Ishikawa (cell line): Measurements from ENCODE around the gene SLC2A10.

Experiments
- CREB1 ChIP-seq: IDR thresholded peaks from 2 replicates; pipeline ENCODE4 v1.6.1; 2012; ENCODE audit warnings: low read depth
- EGR1 ChIP-seq: IDR thresholded peaks from 2 replicates; pipeline ENCODE4 v1.6.1; 2012
- EP300 ChIP-seq: IDR thresholded peaks from 2 replicates; pipeline ENCODE4 v1.6.1; 2012; ENCODE audit warnings: borderline replicate concordance
- NFIC ChIP-seq: IDR thresholded peaks from 2 replicates; pipeline ENCODE4 v1.6.1; 2012
- RAD21 ChIP-seq: IDR thresholded peaks from 2 replicates; pipeline ENCODE4 v1.6.1; 2012; ENCODE audit warnings: low read depth
- TEAD4 ChIP-seq: IDR thresholded peaks from 2 replicates; pipeline ENCODE4 v1.6.1; 2012
- YY1 ChIP-seq: IDR thresholded peaks from 2 replicates; pipeline ENCODE4 v1.6.1; 2012; ENCODE audit warnings: low read depth
- ZBTB7A ChIP-seq: IDR thresholded peaks from 2 replicates; pipeline ENCODE4 v1.6.1; 2012; ENCODE audit warnings: low read depth
- TF ChIP-seq, protein P1 (sequence below): IDR thresholded peaks from 2 replicates; pipeline ENCODE4 v1.6.1; 2012; ENCODE audit warnings: low read depth, mild to moderate bottlenecking
- TF ChIP-seq, protein P2 (sequence below): IDR thresholded peaks from 2 replicates; pipeline ENCODE4 v1.6.1; 2012

DNA sequence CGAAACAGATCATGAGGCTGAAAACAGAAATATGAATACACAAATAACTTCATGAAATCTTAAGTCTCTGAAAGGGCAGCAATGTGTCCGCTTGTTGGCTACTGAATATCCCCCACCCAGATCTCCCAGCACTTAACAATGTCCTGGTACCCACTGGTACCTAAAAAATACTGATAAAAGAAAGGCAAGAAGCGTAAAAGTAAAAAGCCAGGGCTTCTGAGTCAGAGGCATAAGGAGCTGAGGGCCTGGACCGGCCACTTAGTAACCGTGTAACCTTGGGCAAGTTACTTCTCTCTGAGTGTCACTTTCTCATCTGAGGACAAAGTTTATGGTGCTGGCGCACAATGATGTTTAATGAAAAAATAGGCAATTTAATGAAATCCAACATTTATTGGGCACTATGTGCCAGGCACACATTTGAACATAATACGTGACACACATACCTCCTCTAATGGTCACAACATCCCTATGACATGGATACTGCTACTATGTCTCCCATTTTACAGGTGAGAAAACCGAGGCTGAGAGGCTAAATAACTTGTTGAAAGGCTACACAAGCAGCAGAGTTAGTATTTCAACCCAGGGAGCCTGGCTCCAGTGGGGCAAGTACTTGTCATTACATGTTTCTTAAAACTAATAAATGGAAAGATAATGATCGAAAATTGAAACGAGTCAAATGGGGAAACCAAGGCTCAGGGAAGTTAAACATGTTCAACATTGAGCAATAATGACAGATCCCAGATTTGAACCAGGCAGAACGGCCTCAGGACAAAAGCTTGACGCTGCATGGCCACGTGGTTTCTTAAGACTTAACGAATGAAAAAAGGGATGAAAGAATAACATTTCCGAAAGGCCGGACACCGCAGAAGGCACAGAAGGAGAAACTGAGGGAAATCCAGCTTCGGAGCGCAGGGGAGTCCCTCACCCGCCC is 21.0 kb upstream of the SLC2A10 start:
- TF ChIP-seq YY1 (no peak), CREB1 (no peak), EP300 (no peak), NFIC (no peak), EGR1 (no peak), ZBTB7A (no peak), TEAD4 (no peak), RAD21 (no peak)
- TF ChIP-seq, protein P1, sequence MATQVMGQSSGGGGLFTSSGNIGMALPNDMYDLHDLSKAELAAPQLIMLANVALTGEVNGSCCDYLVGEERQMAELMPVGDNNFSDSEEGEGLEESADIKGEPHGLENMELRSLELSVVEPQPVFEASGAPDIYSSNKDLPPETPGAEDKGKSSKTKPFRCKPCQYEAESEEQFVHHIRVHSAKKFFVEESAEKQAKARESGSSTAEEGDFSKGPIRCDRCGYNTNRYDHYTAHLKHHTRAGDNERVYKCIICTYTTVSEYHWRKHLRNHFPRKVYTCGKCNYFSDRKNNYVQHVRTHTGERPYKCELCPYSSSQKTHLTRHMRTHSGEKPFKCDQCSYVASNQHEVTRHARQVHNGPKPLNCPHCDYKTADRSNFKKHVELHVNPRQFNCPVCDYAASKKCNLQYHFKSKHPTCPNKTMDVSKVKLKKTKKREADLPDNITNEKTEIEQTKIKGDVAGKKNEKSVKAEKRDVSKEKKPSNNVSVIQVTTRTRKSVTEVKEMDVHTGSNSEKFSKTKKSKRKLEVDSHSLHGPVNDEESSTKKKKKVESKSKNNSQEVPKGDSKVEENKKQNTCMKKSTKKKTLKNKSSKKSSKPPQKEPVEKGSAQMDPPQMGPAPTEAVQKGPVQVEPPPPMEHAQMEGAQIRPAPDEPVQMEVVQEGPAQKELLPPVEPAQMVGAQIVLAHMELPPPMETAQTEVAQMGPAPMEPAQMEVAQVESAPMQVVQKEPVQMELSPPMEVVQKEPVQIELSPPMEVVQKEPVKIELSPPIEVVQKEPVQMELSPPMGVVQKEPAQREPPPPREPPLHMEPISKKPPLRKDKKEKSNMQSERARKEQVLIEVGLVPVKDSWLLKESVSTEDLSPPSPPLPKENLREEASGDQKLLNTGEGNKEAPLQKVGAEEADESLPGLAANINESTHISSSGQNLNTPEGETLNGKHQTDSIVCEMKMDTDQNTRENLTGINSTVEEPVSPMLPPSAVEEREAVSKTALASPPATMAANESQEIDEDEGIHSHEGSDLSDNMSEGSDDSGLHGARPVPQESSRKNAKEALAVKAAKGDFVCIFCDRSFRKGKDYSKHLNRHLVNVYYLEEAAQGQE: no peak
- TF ChIP-seq, protein P2, sequence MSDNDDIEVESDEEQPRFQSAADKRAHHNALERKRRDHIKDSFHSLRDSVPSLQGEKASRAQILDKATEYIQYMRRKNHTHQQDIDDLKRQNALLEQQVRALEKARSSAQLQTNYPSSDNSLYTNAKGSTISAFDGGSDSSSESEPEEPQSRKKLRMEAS: peak; percentile 74; the same call in 1 of the 2 replicates
